HepG2 (cell line): Measurements from ENCODE around the gene THADA. TPM values are rescaled to one million over a fixed set of nuclear protein-coding genes. Genes with fewer than 3 reads are reported as not detected.

Source experiments
- ARHGAP35 ChIP-seq: sonication (generic); formaldehyde crosslinking; IDR thresholded peaks from 2 replicates; pipeline ENCODE4 v1.9.0; 2022; ENCODE audit warnings: mild to moderate bottlenecking, inconsistent platforms, moderate library complexity, missing genetic modification reagents, borderline replicate concordance
- ELF1 ChIP-seq: sonication (generic); formaldehyde crosslinking; IDR thresholded peaks from 2 replicates; pipeline ENCODE4 v1.4.0; 2020; ENCODE audit warnings: missing genetic modification reagents
- ELK4 ChIP-seq: sonication (generic); formaldehyde crosslinking; IDR thresholded peaks from 2 replicates; pipeline ENCODE4 v1.9.0; 2021; ENCODE audit warnings: missing genetic modification reagents, borderline replicate concordance
- ESRRA ChIP-seq: sonication (generic); formaldehyde crosslinking; IDR thresholded peaks from 2 replicates; pipeline ENCODE4 v1.5.1; 2020; ENCODE audit warnings: mild to moderate bottlenecking, low read depth, missing genetic modification reagents
- GFI1 ChIP-seq: sonication (generic); formaldehyde crosslinking; IDR thresholded peaks from 2 replicates; pipeline ENCODE4 v1.5.0; 2020; ENCODE audit warnings: missing genetic modification reagents, mild to moderate bottlenecking, borderline replicate concordance
- IKZF4 ChIP-seq: sonication (generic); formaldehyde crosslinking; IDR thresholded peaks from 2 replicates; pipeline ENCODE4 v1.5.1; 2020; ENCODE audit warnings: borderline replicate concordance, mild to moderate bottlenecking, low read depth, missing genetic modification reagents; ENCODE audit errors: not compliant biosample characterization
- JARID2 ChIP-seq: sonication (generic); formaldehyde crosslinking; IDR thresholded peaks from 2 replicates; pipeline ENCODE4 v1.8.1; 2023; ENCODE audit warnings: missing genetic modification reagents, inconsistent platforms; ENCODE audit not compliant: insufficient replicate concordance
- MED13 ChIP-seq: sonication (generic); formaldehyde crosslinking; IDR thresholded peaks from 2 replicates; pipeline ENCODE4 v1.5.0; 2020; ENCODE audit warnings: missing genetic modification reagents
- MEIS1 ChIP-seq: sonication (generic); formaldehyde crosslinking; IDR thresholded peaks from 2 replicates; pipeline ENCODE4 v1.9.0; 2021; ENCODE audit warnings: mild to moderate bottlenecking, missing genetic modification reagents, moderate library complexity, borderline replicate concordance
- MLX ChIP-seq: IDR thresholded peaks from 2 replicates; pipeline ENCODE4 v1.6.1; 2016
- PHF20 ChIP-seq: sonication (generic); formaldehyde crosslinking; IDR thresholded peaks from 2 replicates; pipeline ENCODE4 v1.5.0; 2020; ENCODE audit warnings: mild to moderate bottlenecking, missing genetic modification reagents
- RCOR2 ChIP-seq: IDR thresholded peaks from 2 replicates; pipeline ENCODE4 v1.6.1; 2016; ENCODE audit warnings: missing biosample characterization, missing genetic modification reagents
- RFX1 ChIP-seq: fragments of 450-650 bp; IDR thresholded peaks from 2 replicates; pipeline ENCODE4 v1.6.1; 2017
- SIX1 ChIP-seq: sonication (generic); formaldehyde crosslinking; IDR thresholded peaks from 2 replicates; pipeline ENCODE4 v1.4.0; 2020; ENCODE audit warnings: missing genetic modification reagents, borderline replicate concordance
- SNAI1 ChIP-seq: sonication (generic); formaldehyde crosslinking; IDR thresholded peaks from 2 replicates; pipeline ENCODE4 v1.5.0; 2020; ENCODE audit warnings: mild to moderate bottlenecking, missing genetic modification reagents, borderline replicate concordance
- SP1 ChIP-seq, 2 experiments: fragments of 450-650 bp in 1 of 2; sonication (generic) in 1 of 2; formaldehyde crosslinking in 1 of 2; IDR thresholded peaks; 2 replicates each; pipeline versions ENCODE4 v1.4.0 to v1.6.1; 2016 to 2020; ENCODE audit warnings: missing genetic modification reagents in 1 of 2
- STAT6 ChIP-seq: sonication (generic); formaldehyde crosslinking; IDR thresholded peaks from 2 replicates; pipeline ENCODE4 v1.4.0; 2020; ENCODE audit warnings: missing genetic modification reagents, mild to moderate bottlenecking, borderline replicate concordance
- TFAP4 ChIP-seq: sonication (generic); IDR thresholded peaks from 2 replicates; pipeline ENCODE4 v1.6.1; 2016; ENCODE audit warnings: low read depth, borderline replicate concordance
- TGIF2 ChIP-seq: IDR thresholded peaks from 2 replicates; pipeline ENCODE4 v1.6.1; 2016; ENCODE audit warnings: control low read depth, missing compliant biosample characterization
- ZEB1 ChIP-seq: IDR thresholded peaks from 2 replicates; pipeline ENCODE4 v1.6.1; 2012; ENCODE audit warnings: mild to moderate bottlenecking, low read depth, inconsistent platforms; ENCODE audit not compliant: insufficient replicate concordance
- ZMYM3 ChIP-seq: sonication (generic); formaldehyde crosslinking; IDR thresholded peaks from 2 replicates; pipeline ENCODE4 v1.5.1; 2020; ENCODE audit warnings: mild to moderate bottlenecking, missing genetic modification reagents
- ZNF350 ChIP-seq: sonication (generic); formaldehyde crosslinking; IDR thresholded peaks from 2 replicates; pipeline ENCODE4 v1.4.0; 2020; ENCODE audit warnings: mild to moderate bottlenecking, low read depth, missing genetic modification reagents, borderline replicate concordance
- ZSCAN21 ChIP-seq: sonication (generic); formaldehyde crosslinking; IDR thresholded peaks from 2 replicates; pipeline ENCODE4 v1.8.0; 2022; ENCODE audit warnings: mild to moderate bottlenecking, missing genetic modification reagents, moderate library complexity, borderline replicate concordance
- polyA plus RNA-seq, 8 experiments: library from polyadenylated mRNA; depleted of rRNA in 3 of 8; stranded (reverse) in 7 of 8; unstranded in 1 of 8; fragments of >200 nt; fragmentation: Illumina TruSeq in 4 of 8; extraction: Trizol in 4 of 8; gene quantifications; 2 replicates each; pipeline versions ENCODE4 v1.2.1 to v1.2.3, GENCODE V29; 2011 to 2016; ENCODE audit warnings: low read depth in 4 of 8, missing spikeins in 1 of 8, mixed read lengths in 1 of 8; ENCODE audit not compliant: insufficient read depth in 1 of 8
- total RNA-seq, 5 experiments: library from RNA; depleted of rRNA; stranded (reverse); fragments of >200 nt; fragmentation: Illumina TruSeq; extraction: Trizol; gene quantifications; 2 replicates each; pipeline ENCODE4 v1.2.3, GENCODE V29; 2016; ENCODE audit warnings: low read depth in 1 of 5

Gene THADA
- total and polyA plus RNA-seq, 2 of the 13 experiments (the other 11 are each of a cell fraction or from before 2014, with no cell fraction given), result 12.7 to 21.7 TPM

- peak; percentile 94 for TF ChIP-seq ZEB1
- peak; percentile 75 for TF ChIP-seq RCOR2
- TF ChIP-seq SIX1 (CRISPR knock-in tag), result no peak
- peak; percentile 60 for TF ChIP-seq JARID2 (CRISPR knock-in tag)
- TF ChIP-seq GFI1 (CRISPR knock-in tag), result peak; percentile 90
- no peak for TF ChIP-seq STAT6
- TF ChIP-seq TFAP4, result peak; percentile 96
- peak; percentile 86 for TF ChIP-seq ELF1 (CRISPR knock-in tag)
- peak; percentile 79; the same call in 1 of the 2 replicates for TF ChIP-seq TGIF2
- no peak for TF ChIP-seq RFX1
- TF ChIP-seq ZNF350 (CRISPR knock-in tag), result no peak; the same call in none of the 2 replicates
- peak; percentile 54 for TF ChIP-seq MLX
- peak; percentile 52 for TF ChIP-seq IKZF4 (CRISPR knock-in tag)
- no peak for TF ChIP-seq SNAI1
- TF ChIP-seq ZSCAN21, result peak; percentile 65; the same call in 1 of the 2 replicates
- TF ChIP-seq MED13 (CRISPR knock-in tag), result no peak
- 0 out of 2 replicates have a peak, but pooled peaks have one; percentile 31 for TF ChIP-seq ESRRA
- TF ChIP-seq ELK4, result no peak
- TF ChIP-seq SP1 (IDR thresholded peaks at IDR 0.05), result no peak
- TF ChIP-seq SP1 (CRISPR knock-in tag; IDR thresholded peaks at IDR 0.05), result peak; percentile 40; the same call in 1 of the 2 replicates
- peak; percentile 18; the same call in 1 of the 2 replicates for TF ChIP-seq MEIS1
- TF ChIP-seq ARHGAP35 (CRISPR knock-in tag), result peak; percentile 95; the same call in 1 of the 2 replicates
- TF ChIP-seq ZMYM3 (CRISPR knock-in tag), result peak; percentile 65; the same call in 1 of the 2 replicates
- TF ChIP-seq PHF20 (CRISPR knock-in tag), result peak; percentile 60
Measured at GRCh38 chr2:43199492-43200488, 396.0 kb downstream of the THADA start (continued).
